GM19035 (cell line): Measurements from ENCODE around the gene TYSND1.
"Not testable (repeated sequence)": the region's sequence is repeated elsewhere in the genome, so short reads cannot be mapped to it uniquely, and the experiment has no call there.

Experiments
- ATAC-seq: cut with Tn5 transposase; IDR thresholded peaks from one replicate; pipeline ENCODE4 v1.9.1; 2021; ENCODE audit not compliant: unreplicated experiment

TYSND1 gene, protein sequence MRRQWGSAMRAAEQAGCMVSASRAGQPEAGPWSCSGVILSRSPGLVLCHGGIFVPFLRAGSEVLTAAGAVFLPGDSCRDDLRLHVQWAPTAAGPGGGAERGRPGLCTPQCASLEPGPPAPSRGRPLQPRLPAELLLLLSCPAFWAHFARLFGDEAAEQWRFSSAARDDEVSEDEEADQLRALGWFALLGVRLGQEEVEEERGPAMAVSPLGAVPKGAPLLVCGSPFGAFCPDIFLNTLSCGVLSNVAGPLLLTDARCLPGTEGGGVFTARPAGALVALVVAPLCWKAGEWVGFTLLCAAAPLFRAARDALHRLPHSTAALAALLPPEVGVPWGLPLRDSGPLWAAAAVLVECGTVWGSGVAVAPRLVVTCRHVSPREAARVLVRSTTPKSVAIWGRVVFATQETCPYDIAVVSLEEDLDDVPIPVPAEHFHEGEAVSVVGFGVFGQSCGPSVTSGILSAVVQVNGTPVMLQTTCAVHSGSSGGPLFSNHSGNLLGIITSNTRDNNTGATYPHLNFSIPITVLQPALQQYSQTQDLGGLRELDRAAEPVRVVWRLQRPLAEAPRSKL

DNA sequence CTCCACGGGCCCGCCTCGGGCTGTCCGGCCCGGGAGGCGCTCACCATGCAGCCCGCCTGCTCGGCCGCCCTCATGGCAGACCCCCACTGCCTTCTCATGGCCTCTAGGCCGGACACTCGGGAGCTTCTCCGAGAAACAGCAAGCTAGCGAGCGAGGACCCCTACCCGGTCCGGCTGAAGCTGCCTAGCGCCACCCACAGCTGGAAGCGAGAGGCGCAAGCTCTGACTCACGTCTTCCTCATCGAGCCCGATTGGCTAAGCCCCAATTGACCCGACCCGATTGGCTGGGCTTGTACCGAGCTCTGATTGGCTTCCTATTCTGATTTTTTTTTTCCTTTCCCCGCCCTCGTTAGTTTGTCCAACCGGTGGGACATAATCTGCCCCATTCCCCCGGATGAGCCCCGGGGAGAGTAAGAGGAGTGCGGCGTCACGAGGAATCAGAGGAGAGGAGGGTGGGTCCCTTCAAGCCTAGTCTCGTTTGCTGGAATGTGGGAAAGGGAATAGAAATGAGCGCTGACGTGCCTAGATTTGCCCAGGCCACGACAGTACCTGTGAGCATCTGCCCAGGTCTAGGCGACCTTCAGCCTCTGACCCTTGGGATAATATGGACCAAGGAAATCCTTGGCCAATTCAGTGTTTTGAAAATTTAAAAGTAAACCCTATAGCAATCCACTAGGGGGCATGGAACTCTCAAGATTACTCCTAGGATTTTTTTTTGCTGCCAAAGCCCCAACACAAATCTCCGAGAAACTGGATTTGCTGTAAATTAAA lies at the start of gene TYSND1:
Gene TYSND1 (minus strand): TSS at position 212 of the 770 bp plus-strand sequence. CDS start 114 bp downstream, at position 98.
- ATAC-seq: peak; percentile 94

- ATAC-seq: no peak
Observed at GRCh38 chr10:70193391-70193844, 46.9 kb upstream of the TYSND1 start.

DNA sequence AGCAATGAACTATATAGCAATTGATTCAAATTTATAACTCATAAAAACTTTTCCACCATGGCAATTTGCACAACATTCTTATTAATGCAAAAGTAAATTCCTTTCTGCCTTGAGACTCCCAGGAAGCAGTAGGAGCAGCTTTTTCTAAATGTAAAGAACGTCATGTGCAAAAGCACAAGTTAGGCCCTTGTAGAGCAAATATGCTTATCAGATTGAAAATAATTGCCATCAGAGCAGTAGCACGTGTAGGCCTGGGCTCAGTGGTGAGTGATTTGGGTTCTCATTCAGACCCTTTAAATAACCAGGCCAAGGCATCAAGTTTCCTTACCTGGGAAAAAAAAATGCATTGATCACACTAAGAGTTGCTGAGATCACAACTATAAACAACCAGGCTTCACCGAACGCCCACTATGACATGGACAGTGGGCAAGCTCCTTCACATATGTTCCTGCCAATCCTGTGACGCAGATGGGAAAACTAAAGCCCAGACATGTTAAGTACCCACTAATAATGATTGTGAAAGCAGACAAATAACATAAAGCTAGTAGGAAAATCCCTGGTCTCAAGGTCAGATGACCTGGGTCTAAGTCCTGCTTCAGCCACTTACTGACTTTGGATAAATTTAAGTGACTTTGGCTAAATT lies 45.9 kb upstream of the TYSND1 start:
- no peak for ATAC-seq

DNA sequence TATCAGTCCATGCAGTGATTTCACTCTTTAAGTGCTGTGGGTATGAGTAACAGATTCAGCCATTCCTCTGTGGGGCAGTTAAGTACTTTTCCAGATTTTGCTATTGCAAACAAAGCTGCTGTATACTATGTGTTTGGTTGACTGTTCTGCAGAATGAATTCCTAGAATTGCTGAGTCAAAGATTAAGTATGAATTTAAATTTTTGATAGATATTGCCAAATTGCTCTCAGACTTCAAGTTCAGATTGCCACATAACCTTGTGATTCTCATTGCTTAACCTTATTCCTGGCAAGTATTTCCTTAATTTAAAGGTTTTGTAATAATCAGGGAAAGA lies 45.4 kb upstream of the TYSND1 start:
- no peak for ATAC-seq

GRCh38 chr10:70191161-70191971 lies 44.9 kb upstream of the TYSND1 start:
- no peak for ATAC-seq

DNA sequence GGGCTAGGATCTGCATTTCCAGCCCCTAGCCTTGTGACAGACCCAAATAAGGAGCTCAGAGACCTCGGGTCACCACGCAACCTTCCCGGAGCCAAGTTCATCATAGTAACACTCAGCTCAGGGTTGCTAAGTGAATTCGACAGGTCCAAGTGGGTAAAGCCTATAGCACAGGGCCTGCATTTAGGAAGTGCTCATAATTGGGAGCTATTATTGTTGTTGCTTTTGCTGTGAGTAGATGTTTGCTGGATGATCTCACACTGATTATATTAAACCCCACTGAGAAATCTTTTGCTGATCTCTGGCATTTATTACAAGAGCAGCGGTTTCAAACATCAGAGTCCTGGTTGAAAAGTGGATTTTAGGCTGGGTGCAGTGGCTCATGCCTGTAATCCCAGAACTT lies 44.1 kb upstream of the TYSND1 start:
- ATAC-seq: no peak

DNA sequence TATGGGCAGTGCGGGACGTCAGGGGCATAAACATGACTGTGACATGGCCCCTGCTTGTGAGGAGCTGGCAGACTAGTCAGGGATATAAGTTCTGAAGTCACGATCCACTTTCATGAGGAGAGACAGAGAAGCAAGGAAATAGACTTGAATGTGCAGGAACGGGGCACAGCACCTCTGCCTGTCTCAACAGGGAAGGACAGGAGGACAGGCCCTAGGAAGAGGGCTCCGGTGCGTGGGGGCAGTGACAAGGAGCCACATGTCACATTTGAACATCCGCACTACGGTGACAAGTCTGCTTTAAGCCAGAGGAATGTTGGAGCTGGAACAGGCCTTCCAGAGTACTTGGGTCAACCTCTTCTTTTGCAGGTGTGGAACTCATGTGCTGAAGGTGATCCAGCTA lies 43.6 kb upstream of the TYSND1 start:
- ATAC-seq: no peak

GRCh38 chr10:70188768-70189167 lies 42.3 kb upstream of the TYSND1 start:
- no peak for ATAC-seq

GRCh38 chr10:70186571-70186970 lies 40.1 kb upstream of the TYSND1 start:
- no peak for ATAC-seq

- no peak for ATAC-seq
Observed at GRCh38 chr10:70186090-70186489, 39.6 kb upstream of the TYSND1 start.

DNA sequence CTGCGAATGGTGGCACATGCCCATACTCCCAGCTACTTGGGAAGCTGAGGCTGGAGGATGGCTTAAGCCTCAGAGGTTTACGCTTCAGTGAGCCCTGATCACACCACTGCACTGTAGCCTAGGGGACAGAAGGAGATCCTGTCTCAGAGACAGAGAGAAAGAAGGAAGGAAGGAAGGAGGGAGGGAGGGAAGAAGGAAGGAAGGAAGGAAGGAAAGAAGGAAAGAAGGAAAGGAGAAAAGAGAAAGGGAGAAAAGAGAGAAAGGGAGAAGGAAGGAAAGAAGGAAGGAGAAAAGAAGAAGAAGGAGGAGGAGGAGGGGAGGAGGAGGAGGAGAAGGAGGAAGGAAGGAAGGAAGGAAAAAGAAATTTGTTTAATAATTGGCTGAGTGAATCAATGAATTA lies 36.8 kb upstream of the TYSND1 start:
- no peak for ATAC-seq

- ATAC-seq: not testable (repeated sequence)
Observed at GRCh38 chr10:70179209-70179608, 32.7 kb upstream of the TYSND1 start.

GRCh38 chr10:70178139-70178725 lies 31.7 kb upstream of the TYSND1 start:
- ATAC-seq: no peak

DNA sequence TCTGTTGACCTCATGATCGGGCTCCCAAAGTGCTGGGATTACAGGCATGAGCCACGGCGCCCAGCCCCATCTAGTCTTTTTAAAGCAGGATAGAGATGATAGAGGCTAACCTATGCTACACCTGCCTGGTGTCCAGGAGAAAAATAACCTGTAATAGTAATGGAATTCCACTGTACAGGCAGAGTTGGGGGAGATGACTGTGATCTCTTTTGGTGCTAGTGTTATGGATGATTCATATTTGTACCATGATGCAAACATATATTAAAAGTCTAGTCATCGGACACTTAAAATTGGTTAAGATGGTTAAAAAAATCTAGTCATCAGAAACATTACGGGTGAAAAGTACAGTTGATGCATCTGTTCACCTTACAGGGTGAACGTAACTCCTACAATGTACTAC lies 29.9 kb upstream of the TYSND1 start:
- ATAC-seq: no peak

DNA sequence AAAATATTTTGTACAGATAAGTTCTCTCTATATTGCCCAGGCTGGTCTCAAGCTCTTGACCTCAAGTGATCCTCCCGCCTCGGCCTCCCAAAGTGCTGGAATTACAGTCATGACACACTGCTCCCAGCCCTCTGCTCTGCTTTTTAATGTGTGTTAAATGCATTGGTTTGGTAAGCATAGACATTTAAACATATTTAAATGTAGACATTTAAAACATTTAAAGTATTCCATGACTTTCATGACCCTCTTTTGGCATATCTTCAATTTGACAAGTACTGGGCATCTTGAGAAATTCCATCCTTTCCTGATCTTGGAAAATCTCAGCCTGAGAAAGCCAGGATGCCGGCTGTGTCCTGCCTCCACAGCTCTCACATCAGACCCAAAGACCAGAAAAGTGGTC lies 29.0 kb upstream of the TYSND1 start:
- no peak for ATAC-seq

DNA sequence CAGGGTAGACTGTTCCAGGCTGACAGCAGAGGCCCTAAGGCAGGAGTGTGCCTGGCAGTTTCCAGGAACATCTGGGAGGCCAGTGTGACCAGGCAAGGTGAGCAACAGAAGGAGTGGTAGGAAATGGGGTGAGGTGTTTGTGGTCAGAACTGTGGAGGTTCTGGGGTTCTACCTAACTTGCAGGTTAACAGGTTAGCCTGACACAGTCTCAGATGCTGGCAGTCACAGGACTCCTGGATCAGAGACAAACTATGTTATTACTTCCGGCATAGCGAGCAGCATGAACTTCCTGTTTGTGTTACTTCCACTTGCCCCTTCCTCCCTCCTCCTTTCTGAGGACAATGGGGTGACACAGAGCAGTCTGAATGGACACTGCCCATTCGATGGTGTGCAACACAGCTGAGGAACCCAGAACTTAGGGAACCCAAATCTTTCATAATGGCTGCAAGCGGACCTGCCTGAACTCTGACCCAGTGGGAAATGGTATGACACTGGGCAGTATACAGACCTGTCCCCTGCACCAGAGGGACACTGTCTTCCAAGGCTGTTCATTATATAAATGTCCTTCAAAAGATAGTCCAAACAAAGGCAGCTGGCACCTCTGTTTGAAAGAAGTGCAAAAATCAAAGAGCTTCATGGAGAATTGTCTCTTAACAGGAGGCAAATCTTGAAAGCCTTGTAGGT lies 27.7 kb upstream of the TYSND1 start:
- no peak for ATAC-seq

GRCh38 chr10:70169649-70170364 lies 23.3 kb upstream of the TYSND1 start:
- ATAC-seq: peak; percentile 4

- no peak for ATAC-seq
Observed at GRCh38 chr10:70169011-70169410, 22.5 kb upstream of the TYSND1 start.

DNA sequence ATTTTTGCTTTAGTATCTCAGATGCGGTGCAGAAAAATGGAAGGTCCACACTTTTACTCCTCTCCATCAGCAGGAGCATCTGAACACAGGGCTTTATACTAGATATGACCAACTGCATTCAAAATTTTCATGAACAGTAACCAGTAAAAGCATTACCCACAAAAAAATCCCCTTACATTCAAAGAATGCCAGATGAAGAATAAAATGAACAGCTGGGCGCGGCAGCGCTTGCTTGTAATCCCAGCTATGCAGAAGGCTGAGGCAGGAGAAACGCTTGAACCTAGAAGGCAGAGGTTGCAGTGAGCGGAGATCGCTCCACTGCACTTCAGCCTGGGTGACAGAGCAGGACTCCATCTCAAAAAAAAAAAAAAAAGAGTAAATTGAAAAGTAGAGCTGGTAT lies 20.7 kb upstream of the TYSND1 start:
- no peak for ATAC-seq
